HPDE6-E6E7 (cell line): ENCODE data around the gene GOLGA6C.
"Not testable (repeated sequence)": the region's sequence is repeated elsewhere in the genome, so short reads cannot be mapped to it uniquely, and the experiment has no call there.

Experiments
- DNase-seq: peaks from one replicate; pipeline ENCODE4 v3.0.0; 2011; ENCODE audit warnings: missing footprints; ENCODE audit errors: extremely low spot score

Gene GOLGA6C

GRCh38 chr15:75252285-75252684 lies 5.8 kb upstream of the GOLGA6C start:
- DNase-seq = not testable (repeated sequence)

GRCh38 chr15:75258620-75259343 lies 648 bp downstream of the GOLGA6C start:
- not testable (repeated sequence) for DNase-seq

GRCh38 chr15:75259873-75260272 lies 1.7 kb downstream of the GOLGA6C start:
- DNase-seq = not testable (repeated sequence)

- DNase-seq = not testable (repeated sequence)
Measured at GRCh38 chr15:75273751-75274359, 15.7 kb downstream of the GOLGA6C start.

- not testable (repeated sequence) for DNase-seq
Measured at GRCh38 chr15:75274509-75275107, 16.5 kb downstream of the GOLGA6C start.

GRCh38 chr15:75275617-75276016 lies 17.5 kb downstream of the GOLGA6C start:
- DNase-seq = not testable (repeated sequence)

GRCh38 chr15:75278497-75278896 lies 20.4 kb downstream of the GOLGA6C start:
- DNase-seq = not testable (repeated sequence)

- DNase-seq = not testable (repeated sequence)
Measured at GRCh38 chr15:75282572-75282971, 24.4 kb downstream of the GOLGA6C start, which contains the start of gene GOLGA6D. Gene GOLGA6D (plus strand): TSS chr15:75282835. CDS start chr15:75282876, 41 bp downstream.

GRCh38 chr15:75284152-75284551 lies 26.0 kb downstream of the GOLGA6C start:
- not testable (repeated sequence) for DNase-seq

GRCh38 chr15:75293660-75294059 lies 35.5 kb downstream of the GOLGA6C start:
- not testable (repeated sequence) for DNase-seq

- DNase-seq = not testable (repeated sequence)
Measured at GRCh38 chr15:75298541-75299310, 40.6 kb downstream of the GOLGA6C start.

- not testable (repeated sequence) for DNase-seq
Measured at GRCh38 chr15:75299311-75299688, 41.2 kb downstream of the GOLGA6C start.

- not testable (repeated sequence) for DNase-seq
Measured at GRCh38 chr15:75300026-75300425, 41.9 kb downstream of the GOLGA6C start.

- no peak for DNase-seq
Measured at GRCh38 chr15:75302318-75302717, 44.2 kb downstream of the GOLGA6C start.

GRCh38 chr15:75302753-75303152 lies 44.6 kb downstream of the GOLGA6C start:
- DNase-seq = not testable (repeated sequence)

- no peak for DNase-seq
Measured at GRCh38 chr15:75306188-75306587, 48.1 kb downstream of the GOLGA6C start.

GRCh38 chr15:75307778-75308390 lies 49.8 kb downstream of the GOLGA6C start:
- peak; percentile 64 for DNase-seq

GRCh38 chr15:75309711-75310110 lies 51.6 kb downstream of the GOLGA6C start:
- DNase-seq = no peak

- DNase-seq = not testable (repeated sequence)
Measured at GRCh38 chr15:75312548-75312947, 54.4 kb downstream of the GOLGA6C start.

- no peak for DNase-seq
Measured at GRCh38 chr15:75313116-75313845, 55.1 kb downstream of the GOLGA6C start.
